C4-2B (cell line): ENCODE measurements around the gene RAPGEF1.

Experiments
- H3K27ac ChIP-seq: fragments of 450-650 bp; 2 replicates; pipeline ENCODE4 v1.5.1; 2017
- CTCF ChIP-seq: fragments of 450-650 bp; conservative IDR thresholded peaks from 2 replicates; pipeline ENCODE4 v1.5.1; 2017; ENCODE audit warnings: mild to moderate bottlenecking
- ZFX ChIP-seq: fragments of 450-650 bp; IDR thresholded peaks from 2 replicates; pipeline ENCODE4 v1.6.1; 2017

RAPGEF1 gene

DNA sequence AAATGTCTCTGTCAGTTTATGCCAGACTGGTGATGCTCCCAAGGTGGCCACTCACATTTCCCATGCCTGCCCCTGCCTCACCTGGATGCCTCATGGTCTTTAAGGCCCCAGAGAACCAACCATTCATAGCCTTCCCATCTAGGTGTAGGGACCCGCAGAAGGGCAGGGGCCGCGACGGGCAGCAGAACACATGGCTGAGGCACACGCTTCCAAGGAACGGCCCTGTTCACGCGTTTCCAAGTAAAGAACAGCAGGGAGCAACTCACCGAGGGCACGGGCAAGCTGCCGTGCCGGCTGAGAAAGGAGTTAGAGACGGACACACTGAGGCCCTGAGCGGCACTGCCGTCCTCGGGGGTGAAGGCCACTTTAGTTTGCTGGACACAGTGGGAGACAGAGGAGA, 121.1 kb downstream of the RAPGEF1 start:
- TF ChIP-seq CTCF, result no peak
- no peak overlapping the region for H3K27ac ChIP-seq

DNA sequence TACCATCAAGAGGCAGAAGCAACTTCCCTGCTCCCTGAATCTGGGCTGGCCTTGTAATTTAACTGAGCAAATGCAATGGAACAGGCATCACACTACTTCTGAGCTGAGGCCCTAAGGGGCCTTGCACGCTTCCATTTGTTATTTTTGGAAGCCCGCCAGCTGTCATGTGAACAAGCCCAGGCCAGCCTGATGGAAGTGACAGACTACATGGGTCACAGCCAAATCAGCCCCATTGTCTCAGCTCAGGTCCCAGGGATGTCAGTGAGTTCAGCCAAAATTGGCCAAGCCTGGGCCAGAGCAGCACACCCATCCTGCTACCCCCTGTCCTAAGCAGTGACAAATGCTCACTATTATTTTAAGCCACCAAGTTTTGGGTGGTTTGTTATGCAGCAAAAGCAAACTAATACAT, 121.8 kb downstream of the RAPGEF1 start:
- TF ChIP-seq ZFX (no peak), CTCF (no peak)
- peak overlapping the region; percentile 17; the same call in 1 of the 2 replicates for H3K27ac ChIP-seq

GRCh38 chr9:131617611-131618010, 122.3 kb downstream of the RAPGEF1 start:
- peak overlapping the region; percentile 17; the same call in 1 of the 2 replicates for H3K27ac ChIP-seq
- TF ChIP-seq CTCF (no peak), ZFX (no peak)

DNA sequence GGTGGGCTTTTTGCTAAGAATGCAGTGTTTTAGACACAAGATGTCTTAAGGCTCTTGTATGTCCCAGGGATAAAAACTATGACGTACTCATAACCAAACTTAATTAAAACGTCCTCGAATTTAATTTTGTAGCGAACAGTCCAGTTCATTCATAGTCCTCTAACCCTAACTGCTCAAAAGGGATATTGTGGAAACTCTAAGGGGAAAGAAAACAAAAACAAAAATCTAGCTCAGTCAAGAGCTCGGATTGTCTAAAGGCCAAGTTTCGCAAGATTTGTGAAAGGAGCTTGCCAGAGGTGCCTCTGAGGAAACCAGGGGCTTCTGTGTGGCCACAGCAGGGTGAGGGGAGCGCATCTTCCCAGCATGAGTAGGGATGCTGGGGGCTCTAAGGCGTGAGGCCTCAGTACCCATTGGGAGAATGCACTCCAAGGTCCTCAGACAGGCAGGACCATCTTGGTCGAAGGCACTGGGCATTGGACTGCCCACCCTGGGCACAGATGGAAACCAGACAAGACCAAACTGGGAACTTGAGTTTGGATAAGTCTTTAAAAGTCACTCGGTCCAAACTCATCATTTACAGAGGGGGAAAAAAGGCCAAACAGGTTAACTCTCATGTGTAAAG, 122.8 kb downstream of the RAPGEF1 start:
- TF ChIP-seq CTCF (no peak), ZFX (no peak)
- H3K27ac ChIP-seq, result no peak overlapping the region

DNA sequence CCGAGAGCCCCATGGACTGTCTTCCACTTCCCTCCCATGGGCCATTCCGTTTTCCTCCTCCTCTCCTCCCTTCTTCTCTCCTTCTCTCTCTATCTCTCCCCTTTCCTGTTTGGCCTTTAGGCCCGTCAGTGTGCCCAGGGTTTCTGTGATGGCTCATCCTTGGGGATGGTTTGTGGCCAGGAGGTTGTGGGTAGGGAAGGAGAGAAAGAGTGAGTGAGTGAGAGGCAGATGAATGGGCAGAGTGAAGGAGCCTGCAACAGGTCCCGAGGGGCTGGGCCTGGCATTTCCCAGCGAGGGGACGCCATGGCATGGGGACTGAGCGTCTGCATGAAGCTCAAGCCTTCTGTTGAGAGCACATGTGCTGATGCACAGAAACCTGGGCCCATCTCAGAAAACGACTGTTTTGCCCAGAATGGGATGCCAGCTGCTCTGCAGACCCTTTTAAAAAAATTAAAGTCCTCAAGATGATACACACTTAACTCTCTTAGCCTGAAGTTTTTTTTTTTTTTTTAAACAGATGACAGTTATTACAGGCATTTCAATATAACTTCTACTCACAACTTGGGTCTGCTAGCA, 125.4 kb downstream of the RAPGEF1 start:
- H3K27ac ChIP-seq, result no peak overlapping the region
- TF ChIP-seq ZFX (no peak), CTCF (no peak)

DNA sequence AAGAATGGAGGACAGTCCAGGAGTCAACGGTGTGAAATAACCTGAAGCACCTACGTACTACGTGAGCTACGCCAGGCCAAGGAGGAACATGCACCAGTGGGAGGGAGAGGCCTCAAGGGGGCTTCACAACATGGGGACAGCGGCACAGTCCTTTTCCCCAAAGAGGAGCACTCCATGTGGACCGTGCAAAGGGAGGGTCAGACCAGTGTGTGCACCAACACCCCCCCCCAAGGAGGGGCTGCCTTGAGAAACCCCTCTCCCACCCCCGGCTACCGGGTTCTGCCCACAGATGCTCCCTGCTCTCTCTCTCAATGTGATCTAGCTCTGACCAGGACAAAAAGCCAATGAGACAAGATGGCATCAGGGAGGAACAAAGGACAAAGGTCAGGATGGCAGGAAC, 126.0 kb downstream of the RAPGEF1 start:
- TF ChIP-seq ZFX, result no peak
- TF ChIP-seq CTCF, result no peak

DNA sequence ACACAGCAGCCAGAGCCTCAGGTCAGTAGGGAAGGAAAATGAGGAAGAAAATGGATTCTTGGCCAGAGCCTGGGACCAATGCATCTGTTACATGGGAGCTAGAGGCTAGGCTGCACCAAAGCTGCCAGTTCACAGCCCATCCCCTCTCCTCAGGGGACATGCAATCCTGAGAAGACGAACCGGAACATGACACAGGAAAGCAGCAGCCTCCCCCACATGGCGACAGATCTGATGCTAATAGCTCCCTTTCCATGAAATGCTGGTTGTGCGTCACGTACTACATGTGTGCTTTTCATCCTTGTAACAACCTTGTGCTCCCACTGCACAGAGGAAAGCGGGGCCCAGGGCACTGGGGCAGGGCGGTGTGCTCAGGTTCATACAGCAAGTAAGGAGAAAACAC, 127.0 kb downstream of the RAPGEF1 start:
- TF ChIP-seq CTCF (no peak), ZFX (no peak)
- H3K27ac ChIP-seq, result no peak overlapping the region

More for the DNA sequence above, 126.0 kb downstream of the RAPGEF1 start:
- no peak overlapping the region for H3K27ac ChIP-seq
